Measurements from ENCODE around the gene NIPA2.

GRCh38 chr15:22868928-22869327, 30.5 kb downstream of the NIPA2 start:
- no peak for TF ChIP-seq RBAK (CRISPR knock-in tag; IDR thresholded peaks at IDR 0.05)
- no peak for TF ChIP-seq CTCF (CRISPR knock-in tag; IDR thresholded peaks at IDR 0.05)
- no peak for TF ChIP-seq ZNF274 (CRISPR knock-in tag; IDR thresholded peaks at IDR 0.05)
- TF ChIP-seq RAD21 (CRISPR knock-in tag; IDR thresholded peaks at IDR 0.05), result no peak
- no peak for TF ChIP-seq ZBTB26 (CRISPR knock-in tag; IDR thresholded peaks at IDR 0.05; ENCODE audit: borderline replicate concordance)
- no peak for TF ChIP-seq ZNF382 (CRISPR knock-in tag; IDR thresholded peaks at IDR 0.05; ENCODE audit: borderline replicate concordance)
- no peak for TF ChIP-seq POLR2A (IDR thresholded peaks at IDR 0.05; ENCODE audit: insufficient read depth in 1 of 2, low read depth in 2 of 2, low read length in 2 of 2)
- TF ChIP-seq EP300 (IDR thresholded peaks at IDR 0.05; ENCODE audit: low read depth in 2 of 2, low read length in 2 of 2), result no peak
- no peak for TF ChIP-seq EP300 (CRISPR knock-in tag; IDR thresholded peaks at IDR 0.05; ENCODE audit: borderline replicate concordance)
- no peak for TF ChIP-seq CHD2 (IDR thresholded peaks at IDR 0.05; ENCODE audit: low read depth, low read length)
